Measurements from ENCODE around the gene D2HGDH.

Gene D2HGDH

DNA sequence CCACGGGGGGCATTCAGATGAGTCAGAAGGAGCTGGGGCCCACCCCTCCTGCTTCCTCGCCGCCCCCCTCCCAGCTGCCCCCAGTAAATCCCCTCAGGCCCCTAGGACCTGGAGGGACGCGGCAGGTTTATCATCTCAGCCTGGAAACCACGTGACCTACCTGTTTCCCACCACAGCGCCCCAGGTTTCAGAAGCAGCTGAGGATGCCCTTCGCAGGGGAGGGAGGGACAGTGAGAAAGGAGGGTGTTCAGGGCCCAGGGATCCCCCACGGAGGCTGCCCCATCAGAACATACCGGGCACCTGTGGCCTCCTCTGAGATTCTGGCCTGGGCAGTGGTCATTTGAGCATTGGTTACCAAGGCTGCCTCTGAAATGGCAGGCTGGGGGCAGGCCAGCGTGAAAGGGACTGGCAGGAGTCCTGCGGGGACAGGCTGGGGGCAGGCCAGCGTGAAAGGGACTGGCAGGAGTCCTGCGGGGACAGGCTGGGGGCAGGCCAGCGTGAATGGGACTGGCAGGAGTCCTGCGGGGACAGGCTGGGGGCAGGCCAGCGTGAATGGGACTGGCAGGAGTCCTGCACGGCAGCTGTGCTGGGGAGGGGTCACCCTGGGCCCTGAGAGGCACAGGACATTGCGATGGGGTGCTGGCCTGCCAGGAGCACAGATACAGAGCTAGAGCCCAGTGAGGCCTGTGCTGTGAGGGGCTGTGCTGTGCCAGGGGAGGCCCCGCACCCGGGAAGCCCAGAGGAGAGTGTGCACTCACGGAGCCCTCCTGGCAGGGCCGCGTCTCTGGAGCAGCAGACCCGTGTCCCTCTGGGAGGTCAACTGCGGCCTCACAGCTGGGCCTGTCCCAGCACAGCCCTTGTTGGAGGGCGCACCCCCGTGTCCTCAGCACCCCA, 76.1 kb downstream of the D2HGDH start:
- no peak overlapping the region for H2AFZ ChIP-seq (ENCODE audit: low read depth, low read length)
- DNase-seq (no peak), ATAC-seq (ENCODE audit: insufficient read depth, low read depth) (no peak)
- no peak overlapping the region for H3K4me3 ChIP-seq (ENCODE audit: low read depth in 1 of 2, low read length in 2 of 2)
- H4K20me1 ChIP-seq (ENCODE audit: insufficient read depth, low read length), result peaks cover 33% of the 10 kb centered on the region
- H3K27me3 ChIP-seq (ENCODE audit: insufficient read depth, low read length, poor library complexity), result no peaks in the 10 kb centered on the region
- no peaks in the 10 kb centered on the region for H3K9me3 ChIP-seq (ENCODE audit: insufficient read depth, low read length, severe bottlenecking)
- no peak overlapping the region for H3K27ac ChIP-seq (ENCODE audit: low read length)
- peaks cover 9% of the 10 kb centered on the region for H3K4me1 ChIP-seq (ENCODE audit: insufficient read depth, low read length)
- H3K4me2 ChIP-seq (ENCODE audit: insufficient read depth, low read length), result no peak overlapping the region
- H3K9ac ChIP-seq (ENCODE audit: low read depth, low read length), result no peak overlapping the region
- H3K36me3 ChIP-seq (ENCODE audit: insufficient read depth, low read length), result no peaks in the 10 kb centered on the region
- H3K79me2 ChIP-seq (ENCODE audit: insufficient read depth, low read length), result no peaks in the 10 kb centered on the region
- TF ChIP-seq, protein P1, sequence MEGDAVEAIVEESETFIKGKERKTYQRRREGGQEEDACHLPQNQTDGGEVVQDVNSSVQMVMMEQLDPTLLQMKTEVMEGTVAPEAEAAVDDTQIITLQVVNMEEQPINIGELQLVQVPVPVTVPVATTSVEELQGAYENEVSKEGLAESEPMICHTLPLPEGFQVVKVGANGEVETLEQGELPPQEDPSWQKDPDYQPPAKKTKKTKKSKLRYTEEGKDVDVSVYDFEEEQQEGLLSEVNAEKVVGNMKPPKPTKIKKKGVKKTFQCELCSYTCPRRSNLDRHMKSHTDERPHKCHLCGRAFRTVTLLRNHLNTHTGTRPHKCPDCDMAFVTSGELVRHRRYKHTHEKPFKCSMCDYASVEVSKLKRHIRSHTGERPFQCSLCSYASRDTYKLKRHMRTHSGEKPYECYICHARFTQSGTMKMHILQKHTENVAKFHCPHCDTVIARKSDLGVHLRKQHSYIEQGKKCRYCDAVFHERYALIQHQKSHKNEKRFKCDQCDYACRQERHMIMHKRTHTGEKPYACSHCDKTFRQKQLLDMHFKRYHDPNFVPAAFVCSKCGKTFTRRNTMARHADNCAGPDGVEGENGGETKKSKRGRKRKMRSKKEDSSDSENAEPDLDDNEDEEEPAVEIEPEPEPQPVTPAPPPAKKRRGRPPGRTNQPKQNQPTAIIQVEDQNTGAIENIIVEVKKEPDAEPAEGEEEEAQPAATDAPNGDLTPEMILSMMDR (IDR thresholded peaks at IDR 0.05; ENCODE audit: borderline replicate concordance, extremely low read depth, low read length, poor library complexity, severe bottlenecking), result no peak
- no peak for TF ChIP-seq EZH2 (IDR thresholded peaks at IDR 0.05; ENCODE audit: borderline replicate concordance, low read depth, low read length, severe bottlenecking)

DNA sequence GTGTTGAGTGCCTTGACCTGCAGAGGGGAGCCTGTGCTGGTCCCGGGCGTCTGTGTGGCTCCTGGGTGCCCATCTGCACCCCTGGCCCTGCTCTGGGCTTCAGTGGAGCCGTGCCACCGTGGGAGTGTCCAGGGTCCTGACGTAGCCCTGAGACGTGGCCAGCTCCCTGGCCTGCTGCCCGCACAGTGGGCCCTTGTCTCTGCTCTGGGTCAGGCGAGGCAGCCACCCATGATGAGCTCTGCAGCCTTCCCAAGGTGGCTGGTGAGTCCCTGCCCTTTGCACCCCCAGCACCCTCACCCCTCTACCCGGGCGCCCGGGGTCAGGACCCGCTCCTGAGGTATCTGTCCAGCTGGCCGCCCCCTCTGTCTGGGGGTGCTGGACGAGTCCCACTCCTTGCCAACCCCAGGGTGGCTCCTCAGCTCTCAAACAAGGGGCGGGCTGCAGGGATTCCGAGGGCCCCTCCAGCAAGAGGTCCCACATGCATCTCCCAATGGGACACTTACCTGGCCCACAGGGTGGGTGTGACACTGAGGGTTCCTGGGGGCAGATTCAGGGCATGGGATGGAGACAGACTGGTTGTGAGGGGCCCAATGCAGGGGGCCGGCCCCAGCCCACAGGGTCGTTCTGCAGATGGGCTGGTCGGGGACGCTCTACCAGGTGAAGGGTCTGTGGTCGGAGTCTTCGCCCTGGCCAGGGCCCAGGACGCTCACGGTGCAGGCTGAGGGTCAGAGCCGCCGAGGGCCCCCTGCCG, 76.9 kb downstream of the D2HGDH start:
- Histone ChIP-seq H2AFZ (ENCODE audit: low read depth, low read length) (no peak overlapping the region), H3K9me3 (ENCODE audit: insufficient read depth, low read length, severe bottlenecking) (no peaks in the 10 kb centered on the region), H4K20me1 (ENCODE audit: insufficient read depth, low read length) (peaks cover 33% of the 10 kb centered on the region), H3K27me3 (ENCODE audit: insufficient read depth, low read length, poor library complexity) (no peaks in the 10 kb centered on the region), H3K9ac (ENCODE audit: low read depth, low read length) (no peak overlapping the region), H3K4me2 (ENCODE audit: insufficient read depth, low read length) (no peak overlapping the region), H3K27ac (ENCODE audit: low read length) (no peak overlapping the region), H3K4me1 (ENCODE audit: insufficient read depth, low read length) (peaks cover 9% of the 10 kb centered on the region), H3K36me3 (ENCODE audit: insufficient read depth, low read length) (no peaks in the 10 kb centered on the region), H3K4me3 (ENCODE audit: low read depth in 1 of 2, low read length in 2 of 2) (no peak overlapping the region), H3K79me2 (ENCODE audit: insufficient read depth, low read length) (no peaks in the 10 kb centered on the region)
- ATAC-seq (ENCODE audit: insufficient read depth, low read depth), result no peak
- DNase-seq, result no peak
- TF ChIP-seq, protein P1 (IDR thresholded peaks at IDR 0.05; ENCODE audit: borderline replicate concordance, extremely low read depth, low read length, poor library complexity, severe bottlenecking), result no peak
- no peak for TF ChIP-seq EZH2 (IDR thresholded peaks at IDR 0.05; ENCODE audit: borderline replicate concordance, low read depth, low read length, severe bottlenecking)

DNA sequence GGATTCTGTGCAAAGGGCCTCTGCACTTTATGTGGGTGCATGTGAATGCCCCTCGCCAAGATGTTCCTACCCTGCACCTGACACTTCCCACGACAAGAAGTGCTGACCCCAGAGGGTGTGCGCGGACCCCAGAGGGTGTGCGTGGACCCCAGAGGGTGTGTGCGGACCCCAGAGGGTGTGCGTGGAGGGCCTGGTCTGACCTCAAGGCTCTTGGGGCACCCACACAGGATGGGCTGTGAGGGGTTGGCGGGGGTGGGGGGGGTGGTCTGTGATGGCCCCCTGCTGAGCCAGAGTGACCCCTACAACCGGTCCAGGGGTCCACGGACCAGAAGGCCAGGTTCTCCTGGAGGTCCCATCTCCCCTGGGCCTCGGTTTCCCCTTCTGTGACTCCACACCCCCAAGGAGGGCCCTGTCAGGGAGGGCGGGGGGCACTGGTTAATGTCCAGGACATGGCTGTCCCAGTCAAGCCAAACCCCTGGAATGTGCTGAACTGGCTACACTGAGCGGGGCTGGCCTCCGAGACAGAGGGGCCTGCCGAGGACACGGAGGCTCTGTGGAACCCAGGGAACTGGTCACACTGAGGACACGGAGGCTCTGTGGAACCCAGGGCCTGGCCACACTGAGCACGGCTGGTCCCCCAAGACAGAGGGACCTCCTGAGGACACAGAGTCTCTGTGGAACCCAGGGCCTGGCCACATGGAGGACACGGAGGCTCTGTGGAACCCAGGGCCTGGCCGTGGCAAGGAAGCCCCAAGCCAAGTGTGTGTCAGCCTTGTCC, 77.7 kb downstream of the D2HGDH start:
- no peak overlapping the region for H3K9ac ChIP-seq (ENCODE audit: low read depth, low read length)
- H3K36me3 ChIP-seq (ENCODE audit: insufficient read depth, low read length), result no peaks in the 10 kb centered on the region
- H3K4me3 ChIP-seq (ENCODE audit: low read depth in 1 of 2, low read length in 2 of 2), result no peak overlapping the region
- peaks cover 9% of the 10 kb centered on the region for H3K4me1 ChIP-seq (ENCODE audit: insufficient read depth, low read length)
- ATAC-seq (ENCODE audit: insufficient read depth, low read depth) (no peak), DNase-seq (no peak)
- no peak overlapping the region for H3K4me2 ChIP-seq (ENCODE audit: insufficient read depth, low read length)
- no peaks in the 10 kb centered on the region for H3K27me3 ChIP-seq (ENCODE audit: insufficient read depth, low read length, poor library complexity)
- no peak overlapping the region for H2AFZ ChIP-seq (ENCODE audit: low read depth, low read length)
- no peaks in the 10 kb centered on the region for H3K79me2 ChIP-seq (ENCODE audit: insufficient read depth, low read length)
- TF ChIP-seq, protein P1 (IDR thresholded peaks at IDR 0.05; ENCODE audit: borderline replicate concordance, extremely low read depth, low read length, poor library complexity, severe bottlenecking), result no peak
- TF ChIP-seq EZH2 (IDR thresholded peaks at IDR 0.05; ENCODE audit: borderline replicate concordance, low read depth, low read length, severe bottlenecking), result no peak
- no peaks in the 10 kb centered on the region for H3K9me3 ChIP-seq (ENCODE audit: insufficient read depth, low read length, severe bottlenecking)
- no peak overlapping the region for H3K27ac ChIP-seq (ENCODE audit: low read length)
- H4K20me1 ChIP-seq (ENCODE audit: insufficient read depth, low read length), result peaks cover 33% of the 10 kb centered on the region
